ENCODE data around the gene SH2B3. TPM values are rescaled to one million over a fixed set of nuclear protein-coding genes. Genes with fewer than 3 reads are reported as not detected.

The SH2B3 gene
- total RNA-seq, 1 experiment from 2014 or later: 39.6 TPM

GRCh38 chr12:111359914-111360276 lies 45.8 kb upstream of the SH2B3 start:
- no peaks in the 10 kb centered on the region for H3K36me3 ChIP-seq (ENCODE audit: control insufficient read depth, insufficient read depth, low read length)
- TF ChIP-seq CTCF (IDR thresholded peaks at IDR 0.05) (no peak), POLR2AphosphoS5 (IDR thresholded peaks at IDR 0.05; ENCODE audit: low read depth, low read length) (no peak), TCF7L2 (IDR thresholded peaks at IDR 0.05; ENCODE audit: low read depth, low read length) (no peak), REST (IDR thresholded peaks at IDR 0.05; ENCODE audit: insufficient read depth in 1 of 2, low read depth in 2 of 2, low read length in 1 of 2) (no peak), SIN3A (IDR thresholded peaks at IDR 0.05; ENCODE audit: borderline replicate concordance, insufficient read depth, low read depth, low read length) (no peak)
- no peak overlapping the region for H3K4me3 ChIP-seq (ENCODE audit: low read depth in 2 of 2, low read length in 2 of 2)
- in situ Hi-C loops (cut with HindIII; ENCODE audit: low pct_unique_long_range_greater_than_20kb, low sequenced_read_pairs): no loop called here
- POLR2A ChIA-PET: no interaction called here
- CTCF ChIA-PET: no interaction called here
- no TSS peak for BruUV-seq (replicated peaks)
- H3K27me3 ChIP-seq (ENCODE audit: control insufficient read depth, insufficient read depth, low read length): no peaks in the 10 kb centered on the region
- H3K27ac ChIP-seq (ENCODE audit: low read length): no peak overlapping the region
- no peaks in the 10 kb centered on the region for H3K9me3 ChIP-seq (ENCODE audit: control insufficient read depth, insufficient read depth, low read depth, low read length)
- no peak for ATAC-seq
- H3K4me1 ChIP-seq (ENCODE audit: control insufficient read depth, insufficient read depth, low read length): peaks cover 4% of the 10 kb centered on the region
- intact Hi-C loops (cut with micrococcal nuclease; ENCODE audit: unreplicated experiment): no loop called here
- DNase-seq (ENCODE audit: low read depth, low spot score): no peak

- in situ Hi-C loops (cut with HindIII; ENCODE audit: low pct_unique_long_range_greater_than_20kb, low sequenced_read_pairs): no loop called here
- no peak overlapping the region for H3K27ac ChIP-seq (ENCODE audit: low read length)
- CTCF ChIA-PET: no interaction called here
- POLR2A ChIA-PET: no interaction called here
- BruUV-seq (replicated peaks): no TSS peak
- no peaks in the 10 kb centered on the region for H3K9me3 ChIP-seq (ENCODE audit: control insufficient read depth, insufficient read depth, low read depth, low read length)
- ATAC-seq (no peak), DNase-seq (ENCODE audit: low read depth, low spot score) (no peak)
- no peaks in the 10 kb centered on the region for H3K27me3 ChIP-seq (ENCODE audit: control insufficient read depth, insufficient read depth, low read length)
- H3K36me3 ChIP-seq (ENCODE audit: control insufficient read depth, insufficient read depth, low read length): no peaks in the 10 kb centered on the region
- H3K4me3 ChIP-seq (ENCODE audit: low read depth in 2 of 2, low read length in 2 of 2): no peak overlapping the region
- TF ChIP-seq CTCF (IDR thresholded peaks at IDR 0.05) (no peak), REST (IDR thresholded peaks at IDR 0.05; ENCODE audit: insufficient read depth in 1 of 2, low read depth in 2 of 2, low read length in 1 of 2) (no peak)
- intact Hi-C loops (cut with micrococcal nuclease; ENCODE audit: unreplicated experiment): no loop called here
- peaks cover 4% of the 10 kb centered on the region for H3K4me1 ChIP-seq (ENCODE audit: control insufficient read depth, insufficient read depth, low read length)
Measured at GRCh38 chr12:111360325-111360930, 45.3 kb upstream of the SH2B3 start.

All from Panc1 (cell line).